ENCODE measurements around the gene NUDCD3.

NUDCD3 gene

DNA sequence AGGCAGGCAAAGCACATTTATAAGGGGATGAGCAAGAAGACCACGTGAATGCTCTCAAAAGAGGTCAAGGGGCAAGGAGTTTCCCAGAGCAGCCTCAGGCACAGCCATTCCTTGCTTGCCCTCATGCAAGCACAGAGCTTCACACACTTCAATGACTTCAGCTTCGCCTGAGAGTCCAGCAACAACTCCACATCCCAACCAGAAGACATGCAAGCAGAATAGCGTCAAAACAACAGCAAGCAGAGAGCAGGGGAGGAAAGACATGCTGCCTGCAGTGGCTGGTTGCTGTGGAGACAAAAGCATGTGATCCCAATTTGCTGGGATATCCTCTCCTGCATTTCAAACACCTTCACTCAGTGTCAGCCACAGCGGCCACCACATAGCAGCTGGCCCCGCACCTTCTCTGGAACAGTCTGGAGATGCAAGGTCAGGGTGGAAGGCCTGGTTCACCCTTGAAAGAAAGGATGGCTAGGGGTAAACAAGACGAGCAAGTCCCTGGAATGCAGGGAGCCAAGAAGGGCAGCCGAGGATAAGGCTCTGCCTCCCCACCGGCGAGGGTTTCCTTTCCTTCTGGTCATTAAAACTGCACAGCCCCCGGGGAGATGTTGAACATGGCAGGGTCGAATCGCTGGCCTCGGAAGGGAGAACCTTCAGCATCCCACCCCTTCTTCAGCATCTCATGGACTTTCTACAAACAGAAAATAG is 104.9 kb downstream of the NUDCD3 start:
- peak in 18 of 58 donors; percentile 22 to 72 (median 46) for DNase-seq

DNA sequence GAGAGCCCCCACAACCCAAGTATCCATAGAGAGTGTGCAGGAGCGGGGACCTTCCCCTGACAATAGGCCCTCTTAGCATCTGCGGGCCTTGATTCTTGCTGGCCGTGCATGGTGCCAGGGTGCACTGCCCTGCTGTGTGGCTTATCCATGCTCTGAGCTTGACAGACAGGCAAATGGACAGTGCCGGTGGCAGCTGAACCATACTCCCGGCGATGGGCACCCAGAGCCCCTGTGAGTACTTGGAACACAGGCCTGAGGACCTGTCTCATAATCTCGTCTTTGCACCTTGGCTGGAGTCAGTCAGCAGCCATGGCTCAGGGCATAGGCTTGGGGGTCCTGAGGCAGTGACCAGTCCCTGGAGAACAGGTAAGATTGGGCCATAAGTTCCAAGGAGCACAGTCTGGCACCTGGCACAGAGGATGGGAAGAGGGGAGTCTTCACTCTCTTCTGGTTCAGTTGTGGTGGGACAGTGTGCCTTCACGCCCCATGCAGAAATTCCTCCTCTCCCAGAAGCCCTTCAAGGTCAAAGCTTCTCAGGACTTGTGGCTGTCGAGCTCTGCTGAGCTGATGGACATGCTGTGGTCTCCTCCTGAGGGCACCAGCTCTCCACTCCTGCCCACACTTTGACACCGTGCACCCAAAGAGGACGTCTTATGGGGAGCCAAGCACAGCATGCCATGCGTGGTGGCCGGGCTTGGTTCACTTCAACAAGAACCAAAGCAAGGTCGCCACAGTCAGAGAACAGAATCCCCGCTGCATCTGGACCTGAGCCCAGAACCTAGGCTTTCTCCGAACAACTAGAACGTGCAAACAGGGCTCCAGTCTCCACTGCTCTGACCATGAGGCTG is 105.6 kb downstream of the NUDCD3 start:
- DNase-seq, result peak in 6 of 58 donors; percentile 25 to 71 (median 50)

DNA sequence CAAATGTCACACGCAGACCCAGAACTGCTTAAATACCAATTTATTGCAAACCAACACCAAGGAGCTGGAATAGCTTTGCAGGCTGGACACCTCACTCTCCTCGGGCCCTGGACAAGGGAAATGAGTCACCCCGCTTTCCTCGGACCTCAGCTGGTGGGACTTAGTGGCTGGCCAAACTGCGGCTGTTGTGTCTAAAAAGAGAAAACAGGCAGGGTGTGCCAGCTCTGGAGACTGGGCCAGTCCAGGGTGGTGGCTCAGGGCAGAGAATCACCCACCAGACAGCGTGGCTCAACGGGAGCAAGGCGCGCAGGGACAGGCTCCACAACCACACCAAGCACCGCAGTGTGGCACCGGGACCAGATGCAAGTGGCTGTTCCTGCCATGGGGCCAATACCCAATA is 106.9 kb downstream of the NUDCD3 start:
- DNase-seq, result peak in 7 of 58 donors; percentile 17 to 75 (median 39)

DNA sequence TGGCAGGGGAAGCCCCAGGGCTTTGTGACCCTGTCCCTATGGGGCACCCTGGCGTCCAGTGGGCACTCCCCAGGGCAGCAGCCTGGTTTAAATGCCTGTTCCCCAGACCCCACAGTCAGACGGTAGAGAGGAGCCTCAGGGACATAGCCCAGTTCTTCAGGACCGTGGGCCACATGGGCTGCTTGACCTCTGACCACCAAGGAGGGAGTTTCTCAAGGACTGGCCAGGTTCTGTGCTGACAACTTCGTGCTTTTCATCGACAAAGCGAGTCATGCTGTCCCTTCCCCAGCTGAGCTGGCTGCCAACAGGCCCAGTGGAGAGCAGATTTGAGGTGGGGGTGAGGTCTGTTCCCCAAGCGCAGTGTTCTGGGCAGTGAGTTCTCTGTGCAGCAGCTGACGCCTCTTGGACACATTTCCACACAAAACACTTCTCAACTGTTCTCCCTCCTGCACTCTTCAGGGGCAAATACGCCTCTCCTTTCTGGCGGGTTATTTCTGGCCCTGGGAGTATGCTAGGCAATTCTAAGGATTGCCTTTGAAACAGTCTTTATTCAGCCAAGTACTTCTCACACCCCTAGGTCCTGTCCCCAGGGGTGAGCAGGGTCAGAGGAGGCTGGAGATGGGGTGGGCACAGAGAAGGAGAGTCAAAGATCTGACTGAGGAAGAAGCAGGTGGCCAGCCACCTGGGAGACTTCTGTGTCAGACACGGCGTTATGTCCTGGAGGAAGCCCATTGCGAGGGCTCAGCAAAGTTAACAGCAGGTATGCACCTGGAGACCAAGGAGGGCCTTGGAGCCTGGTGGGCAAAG is 107.8 kb downstream of the NUDCD3 start:
- DNase-seq, result peak in 47 of 58 donors; percentile 28 to 89 (median 70)

DNA sequence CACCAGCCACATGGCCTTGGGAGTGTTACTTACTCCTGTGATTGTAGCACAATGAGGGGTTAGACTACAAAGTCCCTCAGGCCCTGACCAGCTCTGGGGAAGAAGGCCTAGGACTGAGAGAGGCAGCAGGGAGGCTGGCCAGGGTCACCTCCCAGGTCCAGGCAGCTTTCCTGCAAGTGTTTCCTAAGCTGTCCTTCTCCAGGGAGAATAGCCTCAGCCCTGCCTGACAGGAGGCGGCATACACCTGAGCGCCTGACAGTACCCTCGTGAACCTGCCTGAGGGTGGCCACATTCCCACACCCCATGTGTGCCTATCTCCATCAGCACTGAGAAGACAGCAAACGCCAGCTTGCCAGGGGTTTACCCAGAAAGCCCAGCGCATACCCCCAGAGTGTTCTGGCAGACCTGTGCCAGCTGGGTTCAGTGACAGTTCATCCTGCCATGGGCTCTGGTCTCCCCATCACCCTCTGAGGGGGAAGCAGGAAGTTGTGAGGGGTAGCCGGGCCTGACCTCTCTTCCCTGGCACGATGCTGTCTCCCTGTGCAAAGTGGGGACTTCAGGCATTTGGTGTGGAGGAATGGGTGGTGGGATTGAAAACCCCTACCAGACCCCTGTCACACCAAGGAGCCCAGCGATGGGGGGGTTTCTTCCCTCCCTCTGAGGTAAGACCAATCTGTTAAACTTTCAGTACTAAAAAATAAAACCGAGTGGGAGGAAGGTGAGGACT is 108.8 kb downstream of the NUDCD3 start:
- DNase-seq, result no peak

DNA sequence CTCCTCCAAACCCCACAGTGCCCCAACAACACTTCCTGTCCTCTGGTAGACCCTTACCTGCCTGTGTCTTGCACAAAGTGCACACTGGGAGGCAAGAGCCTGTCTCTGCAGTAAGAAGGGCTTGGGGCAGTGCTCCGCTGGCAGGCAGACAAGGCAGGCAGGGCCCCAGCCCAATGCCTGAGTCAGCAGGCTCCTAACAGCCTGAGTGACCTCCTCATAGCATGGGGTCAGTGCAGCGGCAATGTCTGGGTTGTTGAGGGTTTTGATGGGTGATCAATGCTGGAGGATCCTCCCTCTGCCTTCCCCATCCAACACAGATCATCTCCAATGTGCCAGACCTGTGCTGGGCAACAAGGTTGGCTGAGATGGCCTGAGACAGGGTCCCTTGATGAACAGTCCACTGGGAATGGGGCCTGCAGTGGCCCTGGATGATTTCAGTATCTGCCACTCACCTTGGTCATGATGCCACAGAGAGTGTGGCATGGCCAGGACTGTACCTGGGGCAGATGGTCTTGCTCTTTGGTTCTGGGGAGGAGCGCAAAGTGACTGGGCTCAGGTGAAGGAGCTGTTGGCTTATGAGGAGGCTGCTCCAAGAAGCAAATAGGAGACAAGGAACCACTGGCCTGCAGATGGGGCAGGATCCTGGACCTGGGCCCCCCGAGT is 109.5 kb downstream of the NUDCD3 start:
- no peak for DNase-seq

DNA sequence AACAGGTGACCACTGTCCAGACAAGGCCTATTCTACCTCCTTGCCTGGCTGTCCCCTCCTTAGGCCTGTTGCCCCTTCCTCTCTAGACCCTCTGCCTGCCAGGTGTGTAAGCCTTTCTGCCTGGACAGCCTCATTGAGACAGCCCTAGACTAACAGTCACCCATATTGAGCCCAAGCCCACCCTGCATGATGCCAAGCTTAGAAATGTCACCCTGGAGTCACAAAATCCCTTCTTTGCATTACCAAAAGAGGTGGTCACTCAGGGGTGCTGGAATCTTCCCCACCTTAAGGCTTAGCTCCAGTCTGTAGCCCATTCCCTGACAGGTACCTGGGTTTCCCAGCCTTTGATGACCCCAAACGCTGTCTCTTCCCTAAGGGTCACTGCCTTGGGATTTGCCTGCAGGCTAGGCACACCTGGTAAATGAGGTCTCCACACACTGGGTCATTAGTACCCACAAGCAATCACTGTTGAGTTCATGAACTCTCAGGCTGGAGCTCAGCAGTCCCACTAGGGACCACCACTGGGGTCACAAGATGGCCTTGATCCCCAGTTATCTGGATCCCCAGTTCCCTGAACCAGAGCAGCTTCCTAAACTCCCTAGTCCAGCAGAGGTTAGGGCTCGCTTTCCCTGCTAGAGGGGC is 110.1 kb downstream of the NUDCD3 start:
- no peak for DNase-seq

DNA sequence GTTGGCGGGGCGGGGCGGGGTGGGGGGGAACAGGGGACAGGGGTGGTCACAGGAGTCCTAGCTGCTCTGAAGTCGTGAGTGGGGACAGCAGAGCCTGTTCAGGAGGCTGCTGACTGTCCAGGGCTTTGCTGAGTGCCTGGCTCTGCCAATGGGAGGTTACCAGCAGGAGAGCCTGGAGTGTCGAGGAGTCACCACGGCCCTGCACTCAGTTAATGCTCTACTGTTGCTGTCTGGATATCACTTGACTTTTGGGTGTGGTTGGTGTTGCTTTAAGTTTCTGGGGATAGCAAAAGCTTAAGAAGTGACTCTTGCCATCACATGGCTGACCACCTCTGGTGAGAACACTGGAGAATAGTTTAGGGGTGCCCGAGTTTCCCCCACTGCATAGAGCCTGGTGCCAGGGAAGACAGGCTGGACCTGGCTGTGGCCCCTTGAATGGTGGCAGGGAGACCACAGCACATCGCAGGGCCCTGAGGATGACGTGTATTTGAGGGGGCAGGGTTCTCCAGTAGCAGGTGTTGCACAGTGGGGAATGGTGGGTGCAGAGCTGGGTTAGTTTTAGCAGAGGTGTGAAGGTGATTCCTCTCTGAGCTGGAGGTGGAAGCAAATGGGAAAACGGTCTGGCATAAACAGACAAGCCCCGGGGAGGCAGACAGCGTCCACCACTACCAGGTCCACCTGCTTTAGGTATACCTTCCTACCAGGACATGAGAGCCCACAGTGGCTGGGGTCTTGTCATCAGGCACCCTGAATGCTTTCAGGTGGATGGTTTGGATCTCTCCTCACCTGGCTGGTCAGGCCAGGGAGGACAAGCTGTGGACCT is 110.9 kb downstream of the NUDCD3 start:
- no peak for DNase-seq

DNA sequence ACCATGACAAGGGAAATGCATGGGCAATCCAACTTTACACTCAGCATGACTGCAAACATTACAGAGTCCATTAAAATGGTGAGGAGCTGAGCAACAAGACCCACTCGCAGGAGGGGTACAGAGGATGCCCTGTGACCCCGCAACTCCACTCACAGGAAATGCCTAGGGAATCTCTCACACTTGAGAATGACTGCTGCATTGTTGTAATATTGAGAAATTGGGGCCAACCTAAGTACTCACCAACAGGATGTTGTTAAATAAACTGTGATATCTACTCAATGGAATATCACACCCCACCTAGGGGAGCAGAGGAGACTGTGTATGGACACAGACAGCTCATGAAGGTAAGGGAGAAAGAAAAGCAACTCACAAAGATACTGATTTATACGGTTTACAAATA is 111.7 kb downstream of the NUDCD3 start:
- no peak for DNase-seq

DNA sequence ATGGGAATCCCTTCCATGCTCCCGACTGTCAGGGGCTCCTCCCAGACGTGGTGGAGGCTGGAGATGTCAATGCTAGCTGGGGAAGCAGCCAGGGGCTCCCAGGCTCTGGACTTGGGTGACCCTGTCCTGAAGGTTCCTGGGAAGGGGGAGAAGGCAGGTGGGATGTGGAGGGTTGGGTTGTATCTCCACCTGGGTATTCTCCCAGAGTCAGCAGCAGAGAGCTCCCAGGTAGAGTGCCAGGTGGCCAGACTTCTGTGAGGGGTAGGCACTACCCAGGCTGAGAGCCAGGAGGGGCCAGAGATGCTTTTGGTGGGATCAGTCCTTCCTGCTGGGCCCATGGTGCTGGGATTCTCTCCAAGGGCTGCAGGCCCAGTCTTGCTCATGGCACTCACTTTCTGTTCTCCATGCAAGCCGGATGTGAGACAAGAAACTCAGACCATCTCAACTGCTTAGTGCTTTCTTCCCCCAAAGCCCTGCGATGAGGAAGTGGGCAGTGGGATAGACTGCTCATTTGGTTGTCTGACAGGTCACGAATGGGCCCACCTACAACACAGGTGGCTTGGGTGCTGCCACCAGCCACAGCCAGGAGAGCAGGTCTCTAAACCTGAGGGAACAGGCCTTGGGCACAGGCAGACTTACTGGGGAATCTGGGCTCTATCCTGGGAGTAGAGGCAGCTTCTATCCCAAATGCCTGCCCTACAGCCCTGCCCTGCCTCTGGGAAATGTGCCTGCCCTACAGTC is 112.6 kb downstream of the NUDCD3 start:
- no peak for DNase-seq

DNA sequence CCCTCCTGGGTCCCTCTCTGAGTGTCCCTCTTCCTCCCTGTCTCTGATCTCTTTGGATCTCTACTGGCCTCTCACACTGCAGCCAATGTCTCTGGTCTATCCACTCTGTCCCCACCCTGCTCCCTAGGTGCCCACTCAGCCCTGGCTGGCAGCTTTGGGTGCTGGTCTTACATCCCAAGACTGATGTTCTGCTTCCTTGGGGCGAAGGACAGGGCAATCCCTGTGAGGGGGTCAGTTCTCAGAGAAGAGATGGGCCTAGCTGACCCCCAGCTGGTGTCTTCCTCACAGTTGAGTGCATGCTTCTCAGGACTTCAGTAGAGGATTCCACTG is 113.4 kb downstream of the NUDCD3 start:
- DNase-seq, result no peak

DNA sequence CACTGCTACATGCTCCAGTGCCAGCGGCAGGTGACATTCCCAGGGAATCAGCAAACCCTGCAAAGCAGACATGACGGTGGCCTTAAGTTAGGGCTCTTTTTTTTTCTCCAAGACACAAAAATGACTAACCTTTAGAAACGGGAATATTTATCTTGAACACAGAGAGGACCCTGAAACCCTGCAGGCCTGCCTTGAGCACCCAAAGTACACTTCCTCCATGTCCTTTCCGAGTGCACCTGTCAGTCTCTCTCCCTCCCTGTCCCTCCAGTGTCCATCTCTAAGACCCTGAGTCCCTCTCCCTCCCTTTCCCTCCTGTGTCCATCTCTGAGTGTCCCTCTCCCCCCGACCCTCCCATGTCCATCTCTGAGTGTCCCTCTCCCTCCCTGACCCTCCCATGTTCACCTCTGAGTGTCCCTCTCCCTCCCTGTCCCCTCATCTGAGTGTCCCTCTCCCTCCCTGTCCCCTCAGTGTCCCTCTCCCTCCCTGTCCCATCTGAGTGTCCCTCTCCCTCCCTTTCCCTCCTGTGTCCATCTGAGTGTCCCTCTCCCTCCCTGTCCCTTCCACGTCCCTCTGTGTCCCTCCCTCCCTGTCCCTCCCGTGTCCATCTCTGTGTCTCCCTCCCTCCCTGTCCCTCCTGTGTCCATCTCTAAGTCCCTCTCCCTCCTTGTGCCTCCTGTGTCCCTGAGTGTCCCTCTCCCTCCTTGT is 113.9 kb downstream of the NUDCD3 start:
- no peak for DNase-seq

DNA sequence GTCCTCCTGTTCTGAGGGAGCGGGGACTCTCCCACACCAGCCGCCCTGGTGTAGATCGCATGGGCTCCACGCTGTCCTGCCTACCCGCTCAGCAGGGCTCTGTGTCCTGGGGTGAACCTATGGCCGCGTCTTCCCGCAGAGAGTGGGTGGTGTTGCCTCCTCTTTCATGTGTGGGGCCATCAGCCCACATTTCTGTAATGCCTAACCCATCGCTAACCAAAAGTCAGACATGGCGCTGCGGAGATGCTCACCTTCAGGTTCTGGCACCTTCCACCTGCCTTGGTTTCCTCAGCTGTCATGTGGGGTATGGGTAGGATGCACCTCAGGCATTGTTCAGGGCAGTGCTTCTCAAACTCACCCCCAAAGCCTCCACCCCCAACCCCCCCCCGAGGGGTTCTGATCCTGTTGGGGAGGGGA is 114.5 kb downstream of the NUDCD3 start:
- no peak for DNase-seq

DNA sequence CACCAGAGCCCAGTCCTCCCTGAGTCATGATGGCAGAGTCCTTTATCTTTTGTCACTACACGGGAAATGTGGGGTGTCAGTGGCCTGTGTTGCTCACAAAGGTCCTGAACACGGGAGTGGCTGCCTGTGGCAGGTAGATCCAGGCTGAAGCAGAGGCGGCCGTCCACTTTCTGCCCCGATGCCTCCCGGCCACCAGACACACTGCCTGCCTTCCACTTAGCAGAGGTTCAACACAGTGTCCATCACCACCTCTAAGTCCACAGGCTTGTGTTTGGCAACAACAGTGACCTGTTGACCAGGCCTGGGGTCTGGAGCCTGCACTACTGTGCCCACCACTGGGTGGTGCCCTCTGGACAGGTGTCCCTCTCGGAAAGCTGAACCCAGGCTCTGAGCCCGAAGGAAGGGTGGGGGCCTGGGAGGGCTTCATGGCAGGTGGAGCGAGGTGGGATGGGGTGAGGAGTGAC is 115.2 kb downstream of the NUDCD3 start:
- DNase-seq, result peak in 1 of 58 donors; percentile 18

DNA sequence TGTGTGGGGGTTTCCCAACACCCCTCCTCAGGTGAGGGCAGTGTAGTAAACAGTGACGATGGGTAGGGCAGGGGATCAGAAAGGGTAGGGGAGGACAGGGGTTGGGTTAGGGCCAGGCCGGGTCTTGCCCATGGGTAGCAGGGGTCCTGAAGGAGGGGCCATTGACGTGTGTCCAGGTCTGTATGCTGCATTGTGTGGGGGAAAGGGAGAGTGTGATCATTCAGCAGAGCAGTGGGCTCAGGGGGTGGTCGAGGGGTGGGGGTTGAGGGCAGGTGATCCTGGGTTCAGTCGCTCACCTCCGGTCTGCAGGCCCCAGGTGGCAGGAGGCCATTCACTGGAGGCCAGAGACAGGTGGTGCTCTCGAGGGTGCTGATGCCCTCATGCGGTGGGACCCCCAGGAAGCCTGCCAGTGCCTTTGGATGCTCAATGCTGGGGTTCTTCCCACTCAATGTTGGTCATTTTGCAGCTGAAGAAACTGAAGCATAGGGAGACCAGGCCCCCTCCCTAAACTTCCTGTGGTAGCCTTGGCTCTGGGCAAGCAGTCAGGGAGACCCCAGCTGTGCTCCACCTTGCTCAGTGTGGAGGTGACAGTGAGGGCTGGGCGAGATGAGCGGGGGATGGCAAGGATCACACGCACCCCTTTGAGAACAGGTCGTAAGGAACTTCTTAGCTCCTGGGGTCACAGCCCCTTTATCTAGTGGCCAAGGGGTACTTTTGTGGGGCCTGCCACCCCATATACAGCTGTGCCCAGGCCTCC is 116.3 kb downstream of the NUDCD3 start:
- DNase-seq, result no peak

DNA sequence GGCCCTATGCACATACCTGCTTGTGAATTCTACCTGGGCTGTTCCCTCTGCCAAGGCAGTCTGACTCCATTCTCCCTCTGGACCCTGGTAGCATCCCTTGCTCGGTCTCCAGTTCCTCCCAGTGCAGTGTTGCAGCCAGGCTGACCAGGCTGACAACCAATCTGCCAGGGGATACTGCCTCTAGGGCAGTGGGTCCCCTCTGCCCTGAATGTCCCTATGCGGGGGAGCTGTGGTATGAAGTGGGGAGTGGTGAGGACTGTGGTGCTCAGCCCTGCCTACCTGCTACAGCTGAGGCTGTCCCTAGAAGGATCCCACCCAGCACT is 117.1 kb downstream of the NUDCD3 start:
- no peak for DNase-seq
